ENCODE data around the gene SHC3. TPM values are rescaled to one million over a fixed set of nuclear protein-coding genes. Genes with fewer than 3 reads are reported as not detected.

The SHC3 gene
- polyA plus RNA-seq, 1 donor from 2014 or later = 22.9 TPM

DNA sequence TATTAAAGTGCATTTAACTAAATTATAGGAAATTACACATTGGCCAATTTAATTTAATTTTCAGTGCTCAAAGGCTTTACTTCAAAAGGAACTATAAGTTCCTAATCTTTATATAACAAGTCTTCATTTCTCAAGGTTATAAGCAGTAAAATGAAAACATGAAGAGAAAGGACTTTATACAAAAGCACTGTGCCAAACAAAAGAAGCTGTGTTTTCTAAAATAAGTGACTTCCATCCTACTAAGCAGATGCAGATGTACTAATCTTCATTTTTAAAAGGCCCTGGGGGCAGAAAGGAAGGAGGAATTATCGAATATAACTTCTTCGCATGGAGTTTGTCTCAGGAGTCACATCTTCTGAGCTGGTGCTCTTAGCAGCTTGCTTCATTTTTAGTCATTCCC lies 81.4 kb downstream of the SHC3 start:
- TF ChIP-seq, protein P1, sequence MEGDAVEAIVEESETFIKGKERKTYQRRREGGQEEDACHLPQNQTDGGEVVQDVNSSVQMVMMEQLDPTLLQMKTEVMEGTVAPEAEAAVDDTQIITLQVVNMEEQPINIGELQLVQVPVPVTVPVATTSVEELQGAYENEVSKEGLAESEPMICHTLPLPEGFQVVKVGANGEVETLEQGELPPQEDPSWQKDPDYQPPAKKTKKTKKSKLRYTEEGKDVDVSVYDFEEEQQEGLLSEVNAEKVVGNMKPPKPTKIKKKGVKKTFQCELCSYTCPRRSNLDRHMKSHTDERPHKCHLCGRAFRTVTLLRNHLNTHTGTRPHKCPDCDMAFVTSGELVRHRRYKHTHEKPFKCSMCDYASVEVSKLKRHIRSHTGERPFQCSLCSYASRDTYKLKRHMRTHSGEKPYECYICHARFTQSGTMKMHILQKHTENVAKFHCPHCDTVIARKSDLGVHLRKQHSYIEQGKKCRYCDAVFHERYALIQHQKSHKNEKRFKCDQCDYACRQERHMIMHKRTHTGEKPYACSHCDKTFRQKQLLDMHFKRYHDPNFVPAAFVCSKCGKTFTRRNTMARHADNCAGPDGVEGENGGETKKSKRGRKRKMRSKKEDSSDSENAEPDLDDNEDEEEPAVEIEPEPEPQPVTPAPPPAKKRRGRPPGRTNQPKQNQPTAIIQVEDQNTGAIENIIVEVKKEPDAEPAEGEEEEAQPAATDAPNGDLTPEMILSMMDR (IDR thresholded peaks at IDR 0.05; ENCODE audit: poor library complexity, severe bottlenecking) = no peak
- Histone ChIP-seq H3K79me2 (replicated peaks; ENCODE audit: insufficient read depth, low read length) (no peaks in the 10 kb centered on the region), H4K20me1 (ENCODE audit: insufficient read depth) (no peaks in the 10 kb centered on the region), H3F3A (ENCODE audit: insufficient read depth, low read length, poor library complexity, severe bottlenecking) (no peaks in the 10 kb centered on the region), H3K27ac (ENCODE audit: low read length) (no peak overlapping the region), H3K9me2 (ENCODE audit: insufficient read depth, low read length) (no peaks in the 10 kb centered on the region), H3K36me3 (ENCODE audit: insufficient read depth, low read length) (no peaks in the 10 kb centered on the region), H3K4me3 (ENCODE audit: low read length) (no peak overlapping the region), H3K9ac (ENCODE audit: low read length) (no peak overlapping the region), H3K9me3 (ENCODE audit: low read length) (no peaks in the 10 kb centered on the region), H2AFZ (ENCODE audit: low read depth, low read length) (no peak overlapping the region), H3K27me3 (ENCODE audit: insufficient read depth, low read depth, low read length) (no peaks in the 10 kb centered on the region), H3K4me2 (ENCODE audit: low read length) (no peak overlapping the region)

DNA sequence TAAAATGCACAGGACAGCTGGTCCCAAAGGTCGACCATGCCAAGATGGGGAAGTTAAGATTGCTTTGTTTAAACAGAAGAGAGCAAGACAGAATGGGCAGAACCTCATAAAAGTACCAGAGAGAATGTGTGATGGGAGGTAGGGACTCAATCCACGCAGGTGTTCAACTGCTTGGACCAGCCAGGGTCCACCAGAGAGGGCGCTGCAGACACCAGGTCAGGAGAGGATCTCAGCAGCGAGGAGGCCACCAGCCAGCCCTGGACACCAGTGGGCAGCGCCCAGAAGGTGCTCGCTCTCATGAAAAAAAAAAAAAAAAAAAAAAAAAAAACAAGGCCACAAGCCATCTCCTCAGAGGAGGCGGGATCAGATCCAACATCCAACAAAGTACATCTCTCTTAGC lies 81.8 kb downstream of the SHC3 start:
- no peak overlapping the region for H3K4me3 ChIP-seq (ENCODE audit: low read length)
- peaks cover 3% of the 10 kb centered on the region for H3K36me3 ChIP-seq (ENCODE audit: insufficient read depth, low read length)

More for the DNA sequence above, 81.8 kb downstream of the SHC3 start:
- no peaks in the 10 kb centered on the region for H3K79me2 ChIP-seq (replicated peaks; ENCODE audit: insufficient read depth, low read length)
- no peak overlapping the region for H3K9ac ChIP-seq (ENCODE audit: low read length)
- H3K9me2 ChIP-seq (ENCODE audit: insufficient read depth, low read length) = no peaks in the 10 kb centered on the region
- no peaks in the 10 kb centered on the region for H3K27me3 ChIP-seq (ENCODE audit: insufficient read depth, low read depth, low read length)
- H3K27ac ChIP-seq (ENCODE audit: low read length) = no peak overlapping the region
- no peaks in the 10 kb centered on the region for H3K9me3 ChIP-seq (ENCODE audit: low read length)
- no peak overlapping the region for H2AFZ ChIP-seq (ENCODE audit: low read depth, low read length)
- no peaks in the 10 kb centered on the region for H4K20me1 ChIP-seq (ENCODE audit: insufficient read depth)
- TF ChIP-seq MXI1 (conservative IDR thresholded peaks at IDR 0.05; ENCODE audit: poor library complexity, severe bottlenecking) = no peak
- TF ChIP-seq, protein P1 (IDR thresholded peaks at IDR 0.05; ENCODE audit: poor library complexity, severe bottlenecking) = no peak
- TF ChIP-seq, protein P2, sequence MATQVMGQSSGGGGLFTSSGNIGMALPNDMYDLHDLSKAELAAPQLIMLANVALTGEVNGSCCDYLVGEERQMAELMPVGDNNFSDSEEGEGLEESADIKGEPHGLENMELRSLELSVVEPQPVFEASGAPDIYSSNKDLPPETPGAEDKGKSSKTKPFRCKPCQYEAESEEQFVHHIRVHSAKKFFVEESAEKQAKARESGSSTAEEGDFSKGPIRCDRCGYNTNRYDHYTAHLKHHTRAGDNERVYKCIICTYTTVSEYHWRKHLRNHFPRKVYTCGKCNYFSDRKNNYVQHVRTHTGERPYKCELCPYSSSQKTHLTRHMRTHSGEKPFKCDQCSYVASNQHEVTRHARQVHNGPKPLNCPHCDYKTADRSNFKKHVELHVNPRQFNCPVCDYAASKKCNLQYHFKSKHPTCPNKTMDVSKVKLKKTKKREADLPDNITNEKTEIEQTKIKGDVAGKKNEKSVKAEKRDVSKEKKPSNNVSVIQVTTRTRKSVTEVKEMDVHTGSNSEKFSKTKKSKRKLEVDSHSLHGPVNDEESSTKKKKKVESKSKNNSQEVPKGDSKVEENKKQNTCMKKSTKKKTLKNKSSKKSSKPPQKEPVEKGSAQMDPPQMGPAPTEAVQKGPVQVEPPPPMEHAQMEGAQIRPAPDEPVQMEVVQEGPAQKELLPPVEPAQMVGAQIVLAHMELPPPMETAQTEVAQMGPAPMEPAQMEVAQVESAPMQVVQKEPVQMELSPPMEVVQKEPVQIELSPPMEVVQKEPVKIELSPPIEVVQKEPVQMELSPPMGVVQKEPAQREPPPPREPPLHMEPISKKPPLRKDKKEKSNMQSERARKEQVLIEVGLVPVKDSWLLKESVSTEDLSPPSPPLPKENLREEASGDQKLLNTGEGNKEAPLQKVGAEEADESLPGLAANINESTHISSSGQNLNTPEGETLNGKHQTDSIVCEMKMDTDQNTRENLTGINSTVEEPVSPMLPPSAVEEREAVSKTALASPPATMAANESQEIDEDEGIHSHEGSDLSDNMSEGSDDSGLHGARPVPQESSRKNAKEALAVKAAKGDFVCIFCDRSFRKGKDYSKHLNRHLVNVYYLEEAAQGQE (IDR thresholded peaks at IDR 0.05; ENCODE audit: borderline replicate concordance) = no peak
- TF ChIP-seq TAF1 (IDR thresholded peaks at IDR 0.05; ENCODE audit: low read depth) = no peak
- no peak for TF ChIP-seq EP300 (conservative IDR thresholded peaks at IDR 0.05; ENCODE audit: poor library complexity, severe bottlenecking)
- no peak for TF ChIP-seq POLR2AphosphoS5 (IDR thresholded peaks at IDR 0.05)
- TF ChIP-seq RAD21 (conservative IDR thresholded peaks at IDR 0.05) = no peak
- no peak for TF ChIP-seq EZH2 (IDR thresholded peaks at IDR 0.05; ENCODE audit: borderline replicate concordance, insufficient read depth, low read length, poor library complexity, severe bottlenecking)
- TF ChIP-seq SMC3 (conservative IDR thresholded peaks at IDR 0.05; ENCODE audit: poor library complexity) = no peak
- no peaks in the 10 kb centered on the region for H3F3A ChIP-seq (ENCODE audit: insufficient read depth, low read length, poor library complexity, severe bottlenecking)
- H3K4me2 ChIP-seq (ENCODE audit: low read length) = no peak overlapping the region

All from neural cell (in vitro differentiated cells).